Spinal cord (tissue), 10 donors: ENCODE data around the gene LRFN2. TPM values are rescaled to one million over a fixed set of nuclear protein-coding genes. Genes with fewer than 3 reads are reported as not detected.
A peak's percentile ranks its signal among the peaks of the same experiment; 100 is the strongest.

ENCODE experiments used
- DNase-seq, 6 donors: peaks; one replicate each; pipeline versions ENCODE4 v3.0.0 to v3.0.0-alpha.2; 2013 to 2015; ENCODE audit warnings: low spot score in 6 of 6, low read depth in 4 of 6
- H3K27ac ChIP-seq: one replicate; pipeline ENCODE4 v1.5.1; 2013; ENCODE audit warnings: low read depth, low read length, control low read depth
- H3K27me3 ChIP-seq: one replicate; pipeline ENCODE4 v1.6.1; 2013; ENCODE audit warnings: low read length; ENCODE audit not compliant: control insufficient read depth, insufficient read depth
- H3K36me3 ChIP-seq: one replicate; pipeline ENCODE4 v1.6.1; 2013; ENCODE audit warnings: low read length; ENCODE audit not compliant: control insufficient read depth, insufficient read depth
- H3K4me1 ChIP-seq: one replicate; pipeline ENCODE4 v1.6.1; 2013; ENCODE audit warnings: low read length; ENCODE audit not compliant: control insufficient read depth, insufficient read depth
- H3K4me3 ChIP-seq: one replicate; pipeline ENCODE4 v1.5.1; 2013; ENCODE audit warnings: low read depth, low read length, control low read depth
- H3K9me3 ChIP-seq: one replicate; pipeline ENCODE4 v1.6.1; 2013; ENCODE audit warnings: low read length; ENCODE audit not compliant: control insufficient read depth, insufficient read depth
- WGBS: methylation state at CpG from one replicate; pipeline ENCODE4 v1.1.5; 2013; ENCODE audit warnings: missing lambda C conversion rate; ENCODE audit not compliant: insufficient coverage; 5-methylcytosine and 5-hydroxymethylcytosine counted together
- polyA plus RNA-seq, 2 donors: library from polyadenylated mRNA; unstranded; fragments of 120-200 nt; gene quantifications; one replicate each; pipeline ENCODE4 v1.2.1, GENCODE V29; 2013; ENCODE audit not compliant: insufficient read length in 2 of 2
- total RNA-seq, 2 donors: library from RNA; depleted of rRNA in 1 of 2; stranded (reverse); fragments of 120-200 nt in 1 of 2; fragments of >200 nt in 1 of 2; gene quantifications; one replicate each; pipeline versions ENCODE4 v1.2.3 to v1.2.4, GENCODE V29; 2013 to 2014
- donor health status: healthy.

The LRFN2 gene
- total and polyA plus RNA-seq, 4 donors, result 2.7 to 8.6 (median 7.3) TPM

DNA sequence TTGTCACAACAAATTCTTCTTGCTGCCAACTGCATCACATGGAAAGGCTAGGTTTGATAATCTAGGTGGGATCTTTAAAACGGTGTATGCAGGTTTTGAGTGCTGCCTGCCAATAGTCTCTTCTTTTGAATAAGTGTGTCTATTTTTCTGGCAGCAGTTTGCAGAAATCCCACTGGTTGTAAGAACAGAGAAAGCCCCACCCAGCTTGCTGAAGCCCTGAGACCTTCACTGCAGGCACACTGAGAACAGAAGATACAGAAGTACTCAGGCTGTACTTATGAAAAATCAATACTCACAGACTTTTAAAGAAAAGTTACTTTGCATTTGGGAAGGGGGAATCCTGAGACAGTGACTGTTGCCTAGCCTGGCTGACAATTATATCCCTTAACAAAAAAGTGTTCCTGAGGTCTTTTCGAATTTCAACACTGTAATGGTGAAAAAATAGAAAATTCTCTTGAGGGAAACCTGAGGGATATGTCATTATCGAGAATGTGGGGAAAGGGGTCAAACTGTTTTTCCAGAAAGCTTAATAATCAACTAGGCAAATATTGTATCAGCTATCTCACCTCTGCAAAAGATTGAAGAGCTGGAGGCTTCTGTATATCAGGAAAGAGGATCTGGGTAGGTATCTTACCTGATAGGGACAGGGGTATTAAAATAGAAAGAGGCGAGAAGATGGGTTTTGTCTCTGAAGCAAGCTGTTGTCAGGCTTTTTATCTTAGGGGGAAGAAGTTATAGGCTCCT, 199.9 kb downstream of the LRFN2 start:
- Histone ChIP-seq H3K27ac (no peak overlapping the region), H3K4me1 (no peaks in the 10 kb centered on the region), H3K27me3 (no peaks in the 10 kb centered on the region), H3K36me3 (peaks cover 5% of the 10 kb centered on the region), H3K4me3 (no peak overlapping the region), H3K9me3 (no peaks in the 10 kb centered on the region)
- 85% methylated on average over 2 of the region's 4 CpGs for WGBS
- DNase-seq, result no peak

DNA sequence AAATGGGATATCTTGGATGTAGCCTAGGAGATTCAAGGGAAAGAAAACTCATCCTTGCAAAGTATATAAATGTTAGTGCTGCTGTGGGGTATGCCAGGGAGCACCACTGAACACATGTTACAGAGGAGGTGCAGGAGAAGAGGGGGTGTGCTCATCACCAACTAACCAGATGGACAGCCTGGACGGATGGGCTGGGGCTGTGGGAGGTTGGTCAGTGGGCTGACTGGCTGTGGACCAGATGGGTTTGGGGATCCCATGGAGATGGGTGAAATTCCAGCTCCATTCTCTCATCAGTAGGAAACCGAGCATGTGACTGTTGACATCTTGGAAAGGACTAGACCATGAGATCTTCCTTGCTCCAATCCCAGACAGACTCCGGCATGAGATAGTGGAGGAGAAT, 201.0 kb downstream of the LRFN2 start:
- no peak for DNase-seq

DNA sequence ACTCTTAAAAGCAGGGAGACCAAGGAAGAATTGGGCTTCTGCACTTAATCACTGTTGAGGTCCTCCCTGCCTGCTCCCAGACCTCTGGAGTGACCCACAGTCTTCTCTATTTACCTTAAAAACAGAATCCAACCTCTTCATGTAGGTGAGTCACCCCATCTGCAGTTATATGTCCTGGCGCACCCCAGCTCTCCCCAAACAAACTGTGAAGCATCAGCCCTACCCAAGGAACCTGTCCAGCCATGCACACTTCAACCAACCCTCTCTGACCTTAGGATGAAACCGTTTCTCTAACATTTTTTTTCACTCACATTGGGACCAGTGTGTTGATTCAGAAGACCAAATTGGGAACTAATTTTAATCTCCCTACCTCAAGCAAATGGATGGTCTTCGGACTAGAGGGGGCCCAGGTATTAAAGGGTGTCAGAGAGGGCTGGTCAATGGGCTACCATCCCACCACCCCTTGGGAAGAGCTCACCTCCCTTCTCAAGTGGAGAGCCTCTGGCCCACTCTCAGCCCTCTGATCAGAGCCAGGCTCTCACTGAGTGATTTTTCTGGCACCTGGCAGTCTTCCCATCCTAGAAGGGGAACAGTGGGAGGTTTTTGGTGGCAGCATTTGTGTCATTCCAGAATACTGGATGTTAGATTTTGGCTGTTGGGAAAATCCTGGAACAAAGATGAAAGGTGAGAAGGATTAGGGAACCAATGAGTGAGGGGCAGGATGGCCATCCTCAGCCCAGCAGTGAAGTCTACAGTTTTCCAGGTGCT, 203.6 kb downstream of the LRFN2 start:
- no peaks in the 10 kb centered on the region for H3K36me3 ChIP-seq
- H3K9me3 ChIP-seq, result no peaks in the 10 kb centered on the region
- no peaks in the 10 kb centered on the region for H3K4me1 ChIP-seq
- H3K27me3 ChIP-seq, result no peaks in the 10 kb centered on the region
- H3K27ac ChIP-seq, result no peak overlapping the region
- no peak for DNase-seq
- 81% methylated on average over 2 of the region's 3 CpGs for WGBS
- no peak overlapping the region for H3K4me3 ChIP-seq

More for the DNA sequence above, 201.0 kb downstream of the LRFN2 start:
- no CpG with 5 or more reads among the region's 3 CpGs for WGBS
- Histone ChIP-seq H3K4me3 (no peak overlapping the region), H3K27me3 (no peaks in the 10 kb centered on the region), H3K4me1 (no peaks in the 10 kb centered on the region), H3K9me3 (no peaks in the 10 kb centered on the region), H3K36me3 (no peaks in the 10 kb centered on the region), H3K27ac (no peak overlapping the region)

DNA sequence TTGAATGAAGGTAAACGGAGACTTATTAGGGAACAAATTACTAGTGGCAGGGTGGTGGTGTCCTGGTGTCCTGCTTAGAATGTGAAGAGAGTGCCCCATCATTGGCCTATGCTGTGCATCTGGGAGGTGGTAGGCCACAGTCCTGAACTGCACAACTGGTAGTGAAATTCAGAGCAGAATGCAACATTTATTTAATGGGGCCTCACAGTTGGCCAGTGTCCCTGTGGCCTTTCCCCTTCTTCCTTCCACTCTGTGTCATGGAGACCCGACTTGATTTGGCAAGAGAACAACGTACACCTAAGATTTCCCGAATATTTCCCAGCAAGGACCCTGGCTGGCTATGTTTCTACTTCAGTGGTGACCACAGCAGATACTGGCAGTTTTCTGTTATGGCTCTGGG, 206.9 kb downstream of the LRFN2 start:
- H3K27me3 ChIP-seq, result no peaks in the 10 kb centered on the region
- whole genome bisulfite sequencing, result 71% methylated on average over 4 of the region's 4 CpGs
- H3K4me1 ChIP-seq, result no peaks in the 10 kb centered on the region

DNA sequence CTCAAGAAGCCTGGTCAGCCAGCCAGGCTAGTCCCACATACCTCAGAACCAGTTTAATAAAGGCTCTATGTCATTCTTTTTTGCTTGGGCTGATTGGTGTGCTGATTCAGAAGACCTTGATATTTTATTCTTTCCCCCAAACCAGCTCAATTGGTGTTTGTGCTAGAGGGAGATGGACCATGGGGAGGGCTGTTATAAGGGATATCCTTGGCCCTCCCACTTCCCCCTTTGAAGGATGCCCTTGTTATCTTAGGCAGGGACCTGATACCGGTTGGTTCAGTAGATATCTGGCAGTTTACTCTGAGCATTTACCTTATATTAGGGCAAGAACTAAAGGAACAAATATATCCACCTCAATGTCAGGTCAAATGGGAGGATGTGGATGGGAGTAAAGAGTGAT, 207.4 kb downstream of the LRFN2 start:
- Histone ChIP-seq H3K27me3 (no peaks in the 10 kb centered on the region), H3K4me3 (no peak overlapping the region), H3K4me1 (no peaks in the 10 kb centered on the region), H3K9me3 (no peaks in the 10 kb centered on the region), H3K36me3 (no peaks in the 10 kb centered on the region), H3K27ac (no peak overlapping the region)
- DNase-seq, result no peak
- WGBS, result no CpG with 5 or more reads among the region's 1 CpG

More for the DNA sequence above, 206.9 kb downstream of the LRFN2 start:
- H3K36me3 ChIP-seq, result no peaks in the 10 kb centered on the region
- no peak overlapping the region for H3K4me3 ChIP-seq
- H3K27ac ChIP-seq, result no peak overlapping the region
- H3K9me3 ChIP-seq, result no peaks in the 10 kb centered on the region
- no peak for DNase-seq

DNA sequence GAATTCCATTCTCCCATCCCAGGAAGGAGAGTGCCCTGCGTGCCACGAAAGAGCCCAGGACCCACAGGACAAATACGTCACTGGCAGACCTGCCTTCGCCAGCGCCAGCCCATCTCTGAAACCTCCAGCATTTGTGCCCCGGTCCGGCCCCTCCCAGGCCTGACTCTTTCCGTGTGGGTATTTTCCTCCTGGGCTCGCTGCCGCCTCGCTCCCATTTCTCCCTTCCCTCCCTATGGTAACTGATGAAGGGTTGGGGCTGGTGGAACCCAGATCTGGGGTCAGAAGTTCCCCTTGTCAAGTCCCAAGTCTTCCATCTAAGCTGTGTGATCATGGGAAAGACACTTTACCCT, 208.5 kb downstream of the LRFN2 start:
- H3K4me1 ChIP-seq, result no peaks in the 10 kb centered on the region
- no peaks in the 10 kb centered on the region for H3K36me3 ChIP-seq
- no peak for DNase-seq
- H3K27ac ChIP-seq, result no peak overlapping the region
- H3K4me3 ChIP-seq, result no peak overlapping the region
- no peaks in the 10 kb centered on the region for H3K27me3 ChIP-seq
- no peaks in the 10 kb centered on the region for H3K9me3 ChIP-seq
- 100% methylated on average over 5 of the region's 11 CpGs for WGBS

DNA sequence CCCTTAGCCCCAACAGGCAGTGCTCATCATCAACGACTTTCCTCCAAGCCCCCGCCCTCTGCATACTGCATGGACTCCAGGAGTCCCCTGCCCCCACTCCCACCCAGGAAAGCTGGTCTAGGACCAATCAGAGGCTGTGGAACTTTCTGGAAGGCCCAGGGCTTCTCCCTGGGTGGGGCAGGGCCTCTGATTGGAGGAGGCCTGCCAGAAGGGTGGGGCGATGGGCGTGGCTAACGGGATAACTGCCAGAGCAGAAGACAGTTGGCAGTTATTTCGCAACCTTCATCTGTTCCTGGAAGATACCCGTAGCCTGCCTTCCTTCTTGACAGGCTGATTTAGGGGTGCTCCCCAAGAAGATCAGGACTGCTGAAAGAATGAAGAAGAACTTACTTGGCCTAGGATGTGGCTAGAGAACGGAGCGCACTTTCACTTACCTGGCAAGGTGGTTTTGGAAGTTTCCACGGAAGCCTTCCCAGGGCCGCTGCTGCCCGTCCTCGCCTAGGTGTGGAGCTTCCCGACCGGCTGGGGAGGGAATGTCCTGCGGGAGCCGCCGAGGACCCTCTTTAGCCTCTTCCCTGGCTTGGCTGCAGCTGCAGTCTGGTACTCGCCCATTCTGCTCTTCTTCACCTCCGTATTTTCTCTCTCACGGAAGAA, 209.0 kb downstream of the LRFN2 start:
- no peak for DNase-seq
- Histone ChIP-seq H3K4me1 (no peaks in the 10 kb centered on the region), H3K27me3 (no peaks in the 10 kb centered on the region), H3K4me3 (no peak overlapping the region), H3K9me3 (no peaks in the 10 kb centered on the region), H3K36me3 (no peaks in the 10 kb centered on the region), H3K27ac (no peak overlapping the region)
- WGBS, result 95% methylated on average over 19 of the region's 21 CpGs

DNA sequence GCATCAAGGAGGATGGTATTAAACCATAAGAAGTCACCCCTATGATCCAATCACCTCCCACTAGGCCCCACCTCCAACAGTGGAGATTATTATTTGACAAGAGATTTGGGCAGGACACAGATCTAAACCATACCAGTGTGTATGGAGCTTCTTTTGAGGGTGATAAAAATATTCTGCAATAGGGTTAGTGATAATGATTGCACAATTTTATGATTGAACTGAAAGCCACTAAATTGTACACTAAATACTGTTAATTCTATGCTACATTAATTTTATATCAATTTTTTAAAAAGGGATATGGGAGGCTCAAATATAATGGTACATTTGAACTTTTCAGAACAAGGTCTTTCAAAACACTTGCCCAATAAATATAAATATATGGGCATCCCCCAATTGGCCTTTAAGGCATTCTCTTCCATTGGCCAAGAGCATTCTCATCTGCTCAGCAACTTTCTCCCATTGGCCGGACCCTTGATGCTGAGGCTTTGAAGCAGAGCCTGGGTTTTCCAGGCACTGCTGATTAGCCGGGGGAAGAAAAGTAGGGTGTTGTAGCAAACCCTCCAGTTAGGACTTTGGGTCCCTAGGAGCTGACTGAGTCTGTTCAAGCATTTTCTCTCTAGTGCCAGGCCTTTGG, 209.9 kb downstream of the LRFN2 start:
- Histone ChIP-seq H3K4me3 (no peak overlapping the region), H3K27me3 (no peaks in the 10 kb centered on the region), H3K36me3 (no peaks in the 10 kb centered on the region), H3K9me3 (no peaks in the 10 kb centered on the region), H3K4me1 (no peaks in the 10 kb centered on the region), H3K27ac (no peak overlapping the region)
- 86% methylated on average over 1 of the region's 2 CpGs for whole genome bisulfite sequencing
- DNase-seq, result peak in 1 of 6 donors; percentile 15

DNA sequence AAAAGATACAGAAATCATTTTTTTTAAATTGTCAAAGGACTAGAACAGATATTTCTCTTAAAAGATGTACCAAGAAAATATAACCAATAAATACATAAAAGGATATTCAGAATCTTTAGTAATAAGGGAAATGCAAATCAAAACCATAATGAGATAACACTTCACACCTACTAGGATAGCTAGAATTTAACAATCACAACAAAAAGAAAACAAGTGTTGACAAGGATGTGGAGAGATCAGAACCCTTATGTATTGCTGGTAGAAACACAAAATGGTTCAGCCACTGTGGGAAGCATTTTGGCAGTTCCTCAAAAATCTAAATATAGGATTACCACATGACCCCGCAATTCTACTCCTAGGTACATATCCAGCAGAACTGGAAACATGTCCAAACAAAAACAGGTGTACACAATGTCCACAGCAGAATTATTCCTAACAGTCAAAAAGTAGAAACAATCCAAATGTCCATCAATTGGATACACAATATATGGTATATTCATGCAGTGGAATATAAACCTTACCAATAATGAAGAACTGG, 211.0 kb downstream of the LRFN2 start:
- WGBS, result no CpG with 5 or more reads among the region's 1 CpG
- H3K9me3 ChIP-seq, result no peaks in the 10 kb centered on the region
- no peak overlapping the region for H3K27ac ChIP-seq
- H3K36me3 ChIP-seq, result no peaks in the 10 kb centered on the region
- DNase-seq, result no peak
- H3K27me3 ChIP-seq, result no peaks in the 10 kb centered on the region
- H3K4me3 ChIP-seq, result no peak overlapping the region
- H3K4me1 ChIP-seq, result no peaks in the 10 kb centered on the region
